C4-2B (cell line): ENCODE results near the gene PBX1.

Source experiments
- H3K27ac ChIP-seq: fragments of 450-650 bp; 2 replicates; pipeline ENCODE4 v1.5.1; 2017
- CTCF ChIP-seq: fragments of 450-650 bp; conservative IDR thresholded peaks from 2 replicates; pipeline ENCODE4 v1.5.1; 2017; ENCODE audit warnings: mild to moderate bottlenecking
- ZFX ChIP-seq: fragments of 450-650 bp; IDR thresholded peaks from 2 replicates; pipeline ENCODE4 v1.6.1; 2017

The PBX1 gene

GRCh38 chr1:164560121-164560541 is 1.1 kb downstream of the PBX1 start:
- no peak overlapping the region for H3K27ac ChIP-seq
- TF ChIP-seq ZFX (no peak), CTCF (no peak)

- H3K27ac ChIP-seq, result no peak overlapping the region
- TF ChIP-seq ZFX (no peak), CTCF (no peak)
Measured at GRCh38 chr1:164560556-164560955, 1.6 kb downstream of the PBX1 start.

GRCh38 chr1:164561007-164561406 is 2.0 kb downstream of the PBX1 start:
- TF ChIP-seq CTCF (no peak), ZFX (no peak)
- no peak overlapping the region for H3K27ac ChIP-seq

- H3K27ac ChIP-seq, result no peak overlapping the region
Measured at GRCh38 chr1:164561472-164561871, 2.5 kb downstream of the PBX1 start.

GRCh38 chr1:164562061-164562460 is 3.1 kb downstream of the PBX1 start:
- TF ChIP-seq ZFX (no peak), CTCF (no peak)
- H3K27ac ChIP-seq, result no peak overlapping the region

More at GRCh38 chr1:164561472-164561871, 2.5 kb downstream of the PBX1 start:
- no peak for TF ChIP-seq ZFX

- no peak overlapping the region for H3K27ac ChIP-seq
- TF ChIP-seq ZFX (no peak), CTCF (no peak)
Measured at GRCh38 chr1:164562511-164562910, 3.5 kb downstream of the PBX1 start.

GRCh38 chr1:164562947-164563520 is 4.0 kb downstream of the PBX1 start:
- TF ChIP-seq CTCF (no peak), ZFX (no peak)

GRCh38 chr1:164563721-164564360 is 4.9 kb downstream of the PBX1 start:
- H3K27ac ChIP-seq, result no peak overlapping the region
- TF ChIP-seq CTCF (no peak), ZFX (no peak)

More at GRCh38 chr1:164562947-164563520, 4.0 kb downstream of the PBX1 start:
- H3K27ac ChIP-seq, result no peak overlapping the region
